HG02588 (cell line): ENCODE data around the gene CTNNA3.

Experiments
- ATAC-seq: cut with Tn5 transposase; IDR thresholded peaks from one replicate; pipeline ENCODE4 v1.9.1; 2021; ENCODE audit warnings: mild to moderate bottlenecking, moderate library complexity; ENCODE audit not compliant: unreplicated experiment

Gene CTNNA3

GRCh38 chr10:66784770-66785169 is 911.2 kb downstream of the CTNNA3 start:
- ATAC-seq = no peak

GRCh38 chr10:66783316-66783715 is 912.7 kb downstream of the CTNNA3 start:
- no peak for ATAC-seq

- ATAC-seq = no peak
Observed at GRCh38 chr10:66782776-66783175, 913.2 kb downstream of the CTNNA3 start.

GRCh38 chr10:66782144-66782543 is 913.9 kb downstream of the CTNNA3 start:
- no peak for ATAC-seq

- no peak for ATAC-seq
Observed at GRCh38 chr10:66780796-66781195, 915.2 kb downstream of the CTNNA3 start.

GRCh38 chr10:66778351-66778750 is 917.6 kb downstream of the CTNNA3 start:
- no peak for ATAC-seq

- no peak for ATAC-seq
Observed at GRCh38 chr10:66777665-66778064, 918.3 kb downstream of the CTNNA3 start.

GRCh38 chr10:66773472-66773817 is 922.5 kb downstream of the CTNNA3 start:
- no peak for ATAC-seq

GRCh38 chr10:66772548-66773471 is 923.2 kb downstream of the CTNNA3 start:
- ATAC-seq = no peak

GRCh38 chr10:66767707-66768106 is 928.3 kb downstream of the CTNNA3 start:
- ATAC-seq = no peak

GRCh38 chr10:66762218-66762729 is 933.7 kb downstream of the CTNNA3 start:
- ATAC-seq = no peak

GRCh38 chr10:66760941-66761340 is 935.1 kb downstream of the CTNNA3 start:
- no peak for ATAC-seq

GRCh38 chr10:66755474-66755873 is 940.5 kb downstream of the CTNNA3 start:
- no peak for ATAC-seq

- ATAC-seq = no peak
Observed at GRCh38 chr10:66752714-66753113, 943.3 kb downstream of the CTNNA3 start.

GRCh38 chr10:66748217-66748616 is 947.8 kb downstream of the CTNNA3 start:
- no peak for ATAC-seq

GRCh38 chr10:66747451-66747850 is 948.5 kb downstream of the CTNNA3 start:
- ATAC-seq = no peak

GRCh38 chr10:66746711-66747110 is 949.3 kb downstream of the CTNNA3 start:
- no peak for ATAC-seq

- ATAC-seq = no peak
Observed at GRCh38 chr10:66746246-66746645, 949.7 kb downstream of the CTNNA3 start.

- ATAC-seq = no peak
Observed at GRCh38 chr10:66744915-66745314, 951.1 kb downstream of the CTNNA3 start.

- no peak for ATAC-seq
Observed at GRCh38 chr10:66737241-66737640, 958.8 kb downstream of the CTNNA3 start.

GRCh38 chr10:66723608-66724400 is 972.2 kb downstream of the CTNNA3 start:
- ATAC-seq = no peak

- ATAC-seq = no peak
Observed at GRCh38 chr10:66719483-66719882, 976.5 kb downstream of the CTNNA3 start.
